Central memory CD4-positive, alpha-beta T cell (primary cell): ENCODE measurements around the gene COPB1.
A peak's percentile ranks its signal among the peaks of the same experiment; 100 is the strongest.

Experiments used
- DNase-seq: peaks from one replicate; pipeline ENCODE4 v3.0.0; 2022

The COPB1 gene

GRCh38 chr11:14425621-14426020 is 74.0 kb downstream of the COPB1 start:
- no peak for DNase-seq

GRCh38 chr11:14424096-14424495 is 75.5 kb downstream of the COPB1 start:
- DNase-seq: no peak

- no peak for DNase-seq
Measured at GRCh38 chr11:14423633-14424032, 76.0 kb downstream of the COPB1 start.

GRCh38 chr11:14422814-14423182 is 76.8 kb downstream of the COPB1 start:
- DNase-seq: no peak

- DNase-seq: no peak
Measured at GRCh38 chr11:14422052-14422813, 77.4 kb downstream of the COPB1 start.

GRCh38 chr11:14420223-14420622 is 79.4 kb downstream of the COPB1 start:
- no peak for DNase-seq

GRCh38 chr11:14418801-14419417 is 80.7 kb downstream of the COPB1 start:
- DNase-seq: no peak

- no peak for DNase-seq
Measured at GRCh38 chr11:14417617-14418374, 81.8 kb downstream of the COPB1 start.

GRCh38 chr11:14417186-14417585 is 82.4 kb downstream of the COPB1 start:
- no peak for DNase-seq

- peak; percentile 71 for DNase-seq
Measured at GRCh38 chr11:14414470-14415461, 84.8 kb downstream of the COPB1 start.

GRCh38 chr11:14413307-14414069 is 86.1 kb downstream of the COPB1 start:
- DNase-seq: no peak

- no peak for DNase-seq
Measured at GRCh38 chr11:14411818-14412217, 87.8 kb downstream of the COPB1 start.

GRCh38 chr11:14409891-14410290 is 89.7 kb downstream of the COPB1 start:
- DNase-seq: no peak

GRCh38 chr11:14408612-14409011 is 91.0 kb downstream of the COPB1 start:
- no peak for DNase-seq
